HEK293T (cell line): ENCODE data around the gene TRPM5.

Experiments used
- CTCF ChIA-PET: fragments of 350-600 bp; formaldehyde crosslinking; extraction: SDS; loops from one replicate; lab custom pipeline; 2021; ENCODE audit warnings: antibody characterized with exemption, inconsistent platforms; lab: Yijun Ruan, JAX
- POLR2A ChIA-PET: fragments of 350-600 bp; formaldehyde crosslinking; extraction: SDS; loops from one replicate; lab custom pipeline; 2020; ENCODE audit warnings: antibody characterized with exemption, inconsistent platforms; lab: Yijun Ruan, JAX
- DNase-seq: peaks from one replicate; pipeline ENCODE4 v3.0.0; 2012; ENCODE audit warnings: mixed read lengths; ENCODE audit errors: extremely low spot score
- ARNT ChIP-seq: fragments of 450-650 bp; IDR thresholded peaks from 2 replicates; pipeline ENCODE4 v1.6.1; 2017; ENCODE audit warnings: mild to moderate bottlenecking
- BHLHE40 ChIP-seq: fragments of 450-650 bp; IDR thresholded peaks from 2 replicates; pipeline ENCODE4 v1.6.1; 2016; ENCODE audit warnings: mild to moderate bottlenecking, moderate library complexity, borderline replicate concordance
- CTBP1 ChIP-seq: fragments of 450-650 bp; IDR thresholded peaks from 2 replicates; pipeline ENCODE4 v1.6.1; 2016; ENCODE audit warnings: borderline replicate concordance
- ELF4 ChIP-seq: fragments of 450-650 bp; IDR thresholded peaks from 2 replicates; pipeline ENCODE4 v1.6.1; 2017; ENCODE audit warnings: antibody characterized with exemption
- FOXA1 ChIP-seq: fragments of 450-650 bp; IDR thresholded peaks from 2 replicates; pipeline ENCODE4 v1.6.1; 2016; ENCODE audit warnings: mild to moderate bottlenecking
- FOXK2 ChIP-seq: fragments of 450-650 bp; IDR thresholded peaks from 2 replicates; pipeline ENCODE4 v1.6.1; 2016; ENCODE audit warnings: mild to moderate bottlenecking
- FOXM1 ChIP-seq: fragments of 450-650 bp; IDR thresholded peaks from 2 replicates; pipeline ENCODE4 v1.6.1; 2017; ENCODE audit warnings: mild to moderate bottlenecking, borderline replicate concordance
- HDGF ChIP-seq: fragments of 450-650 bp; IDR thresholded peaks from 2 replicates; pipeline ENCODE4 v1.6.1; 2017; ENCODE audit warnings: antibody characterized with exemption, borderline replicate concordance
- L3MBTL2 ChIP-seq: fragments of 450-650 bp; conservative IDR thresholded peaks from 2 replicates; pipeline ENCODE4 v1.6.1; 2016; ENCODE audit warnings: mild to moderate bottlenecking
- LEF1 ChIP-seq: fragments of 450-650 bp; IDR thresholded peaks from 2 replicates; pipeline ENCODE4 v1.6.1; 2017; ENCODE audit warnings: mild to moderate bottlenecking, borderline replicate concordance
- NFRKB ChIP-seq: fragments of 450-650 bp; IDR thresholded peaks from 2 replicates; pipeline ENCODE4 v1.6.1; 2016; ENCODE audit warnings: mild to moderate bottlenecking, moderate library complexity
- PKNOX1 ChIP-seq: fragments of 450-650 bp; IDR thresholded peaks from 2 replicates; pipeline ENCODE4 v1.6.1; 2016
- SP1 ChIP-seq: fragments of 450-650 bp; IDR thresholded peaks from 2 replicates; pipeline ENCODE4 v1.6.1; 2017
- SUZ12 ChIP-seq: fragments of 450-650 bp; IDR thresholded peaks from 2 replicates; pipeline ENCODE4 v1.6.1; 2016; ENCODE audit warnings: mild to moderate bottlenecking
- TARDBP ChIP-seq: fragments of 450-650 bp; IDR thresholded peaks from 2 replicates; pipeline ENCODE4 v1.6.1; 2016
- ZNF384 ChIP-seq: fragments of 450-650 bp; IDR thresholded peaks from 2 replicates; pipeline ENCODE4 v1.6.1; 2016

TRPM5 gene

DNA sequence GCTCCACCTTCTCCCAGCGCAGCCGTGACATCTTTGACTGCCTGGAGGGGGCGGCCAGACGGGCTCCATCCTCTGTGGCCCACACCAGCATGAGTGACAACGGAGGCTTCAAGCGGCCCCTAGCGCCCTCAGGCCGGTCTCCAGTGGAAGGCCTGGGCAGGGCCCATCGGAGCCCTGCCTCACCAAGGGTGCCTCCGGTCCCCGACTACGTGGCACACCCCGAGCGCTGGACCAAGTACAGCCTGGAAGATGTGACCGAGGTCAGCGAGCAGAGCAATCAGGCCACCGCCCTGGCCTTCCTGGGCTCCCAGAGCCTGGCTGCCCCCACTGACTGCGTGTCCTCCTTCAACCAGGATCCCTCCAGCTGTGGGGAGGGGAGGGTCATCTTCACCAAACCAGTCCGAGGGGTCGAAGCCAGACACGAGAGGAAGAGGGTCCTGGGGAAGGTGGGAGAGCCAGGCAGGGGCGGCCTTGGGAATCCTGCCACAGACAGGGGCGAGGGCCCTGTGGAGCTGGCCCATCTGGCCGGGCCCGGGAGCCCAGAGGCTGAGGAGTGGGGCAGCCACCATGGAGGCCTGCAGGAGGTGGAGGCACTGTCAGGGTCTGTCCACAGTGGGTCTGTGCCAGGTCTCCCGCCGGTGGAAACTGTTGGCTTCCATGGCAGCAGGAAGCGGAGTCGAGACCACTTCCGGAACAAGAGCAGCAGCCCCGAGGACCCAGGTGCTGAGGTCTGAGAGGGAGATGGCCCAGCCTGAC is 41.2 kb downstream of the TRPM5 start:
- no peak for TF ChIP-seq ZNF384
- no peak for TF ChIP-seq TARDBP
- no peak for TF ChIP-seq SP1
- TF ChIP-seq BHLHE40, result no peak
- TF ChIP-seq FOXM1, result no peak
- TF ChIP-seq L3MBTL2, result no peak
- no peak for TF ChIP-seq HDGF
- no peak for TF ChIP-seq ELF4
- TF ChIP-seq CTBP1, result no peak
- TF ChIP-seq PKNOX1, result no peak
- CTCF ChIA-PET, result interaction anchor here (0.6 kb wide), 1 partner anchor 128 kb away, joined by 3 read pairs; no protein-coding TSS in a partner anchor
- POLR2A ChIA-PET, result interaction anchor here (4.5 kb wide), 1 partner anchor 17 kb away, joined by 30 read pairs; no protein-coding TSS in a partner anchor
- no peak for DNase-seq

- TF ChIP-seq FOXA1 (no peak), FOXM1 (no peak), ARNT (no peak), CTBP1 (no peak), SP1 (no peak), BHLHE40 (no peak), TARDBP (no peak), HDGF (no peak), PKNOX1 (no peak), LEF1 (no peak), L3MBTL2 (no peak), ZNF384 (no peak)
- POLR2A ChIA-PET, result interaction anchor here (1.4 to 4.5 kb wide), 4 partner anchors 9 to 24 kb away, joined by 5 to 30 read pairs (median 8); no protein-coding TSS in a partner anchor
- no peak for DNase-seq
- CTCF ChIA-PET, result interaction anchor here (2.9 kb wide), 1 partner anchor 18 kb away, joined by 27 read pairs; no protein-coding TSS in a partner anchor
Observed at GRCh38 chr11:2402106-2402505, 42.2 kb downstream of the TRPM5 start.

DNA sequence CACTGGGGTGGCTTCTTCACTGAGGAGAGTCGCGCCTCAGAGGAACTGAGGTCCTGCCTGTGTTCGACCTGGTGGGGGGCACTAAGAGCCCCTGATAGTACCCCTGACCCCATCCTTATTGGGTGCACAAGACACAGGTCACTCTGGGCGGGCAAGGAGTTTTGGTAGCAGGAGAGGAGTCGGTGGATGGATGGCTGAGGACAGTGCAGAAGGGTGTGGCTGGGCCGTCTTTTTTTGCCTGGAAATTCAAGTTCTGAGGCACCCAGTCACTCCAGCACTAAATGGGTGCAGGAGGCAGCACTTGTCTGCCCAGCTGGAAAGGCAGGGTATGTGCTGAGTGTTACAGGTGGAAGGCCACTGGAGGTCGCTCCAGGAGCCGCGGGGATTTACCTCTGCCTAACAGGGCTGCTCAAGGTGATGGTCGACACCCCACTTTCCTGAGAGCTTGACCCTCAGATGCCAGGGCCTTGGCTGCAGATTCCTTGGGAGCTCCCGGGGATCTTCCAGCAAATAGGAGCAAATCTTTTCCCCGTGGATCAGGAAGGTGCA is 42.8 kb downstream of the TRPM5 start:
- no peak for DNase-seq
- TF ChIP-seq NFRKB, result no peak
- no peak for TF ChIP-seq ARNT
- no peak for TF ChIP-seq TARDBP
- no peak for TF ChIP-seq BHLHE40
- no peak for TF ChIP-seq CTBP1
- TF ChIP-seq SP1, result no peak
- TF ChIP-seq ZNF384, result no peak
- no peak for TF ChIP-seq HDGF
- no peak for TF ChIP-seq L3MBTL2
- TF ChIP-seq LEF1, result no peak
- no peak for TF ChIP-seq ELF4
- no peak for TF ChIP-seq FOXK2
- no peak for TF ChIP-seq PKNOX1
- TF ChIP-seq FOXM1, result no peak
- no peak for TF ChIP-seq SUZ12
- TF ChIP-seq FOXA1, result no peak
- POLR2A ChIA-PET, result interaction anchor here (1.4 to 4.5 kb wide), 7 partner anchors 9 to 131 kb away, joined by 4 to 30 read pairs (median 6); no protein-coding TSS in a partner anchor
- CTCF ChIA-PET, result interaction anchor here (0.5 to 2.9 kb wide), 3 partner anchors 19 to 128 kb away, joined by 3 to 27 read pairs (median 3); no protein-coding TSS in a partner anchor

DNA sequence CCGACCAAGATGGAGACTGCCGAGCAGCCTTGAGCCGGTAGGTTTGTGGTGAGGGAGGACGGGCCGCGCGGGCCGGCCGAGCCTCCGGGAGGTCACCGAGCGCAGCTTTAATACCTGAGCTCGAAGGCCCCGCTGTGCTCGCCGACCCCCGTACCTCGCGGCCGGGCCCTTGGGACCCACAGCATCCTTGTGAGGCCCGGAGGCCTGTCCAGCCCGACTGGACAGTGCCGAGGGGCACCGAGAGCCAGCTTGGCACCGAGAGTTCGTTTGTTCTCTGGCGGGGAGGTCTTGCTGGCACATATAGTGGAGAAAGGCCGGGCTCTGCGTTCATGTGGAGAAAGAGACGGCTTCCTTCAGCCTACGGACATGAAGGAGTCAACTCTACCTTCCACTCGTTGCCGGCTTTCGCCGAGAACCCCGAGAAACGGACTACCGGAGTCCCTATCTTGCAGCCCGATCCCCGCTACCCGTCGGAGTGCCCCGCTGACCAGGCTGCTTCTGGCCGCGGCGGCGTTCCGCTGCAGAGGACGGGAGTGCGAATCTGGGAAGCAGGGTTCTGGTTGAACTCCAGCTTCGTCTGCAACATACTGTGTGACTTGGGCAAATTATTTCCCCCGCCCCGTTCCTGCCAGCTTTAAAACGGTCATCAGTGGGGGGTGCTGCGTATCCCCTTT is 43.4 kb downstream of the TRPM5 start:
- ChIA-PET CTCF (interaction anchor here (0.5 to 2.9 kb wide), 6 partner anchors 8 to 207 kb away, joined by 3 to 27 read pairs (median 4); no protein-coding TSS in a partner anchor), POLR2A (interaction anchor here (1.0 to 4.5 kb wide), 10 partner anchors 8 to 132 kb away, joined by 3 to 30 read pairs (median 6); no protein-coding TSS in a partner anchor)
- TF ChIP-seq ELF4 (no peak), TARDBP (no peak), NFRKB (no peak), SP1 (no peak), SUZ12 (no peak), ZNF384 (no peak), FOXA1 (no peak), ARNT (no peak), HDGF (no peak)
- no peak for DNase-seq

- POLR2A ChIA-PET, result interaction anchor here (1.0 to 4.5 kb wide), 13 partner anchors 9 to 491 kb away, joined by 3 to 30 read pairs (median 4); no protein-coding TSS in a partner anchor
Observed at GRCh38 chr11:2400069-2400761, 44.1 kb downstream of the TRPM5 start, which contains the start of gene TSSC4. TSSC4 (plus strand) TSS chr11:2400750; CDS start chr11:2402634, 1,884 bp downstream.

More at GRCh38 chr11:2400069-2400761, 44.1 kb downstream of the TRPM5 start, which contains the start of gene TSSC4:
- TF ChIP-seq SP1, result no peak
- TF ChIP-seq ZNF384, result no peak
- TF ChIP-seq ELF4, result peak; percentile 93
- TF ChIP-seq HDGF, result no peak
- TF ChIP-seq PKNOX1, result peak; percentile 88
- TF ChIP-seq NFRKB, result no peak
- TF ChIP-seq FOXM1, result no peak
- TF ChIP-seq FOXA1, result no peak
- TF ChIP-seq SUZ12, result peak; percentile 81
- peak; percentile 97 for DNase-seq
- CTCF ChIA-PET, result interaction anchor here (1.2 to 2.9 kb wide), 4 partner anchors 9 to 206 kb away, joined by 3 to 27 read pairs (median 4); no protein-coding TSS in a partner anchor
